ENCODE data around the gene CMA1.

CMA1 gene

DNA sequence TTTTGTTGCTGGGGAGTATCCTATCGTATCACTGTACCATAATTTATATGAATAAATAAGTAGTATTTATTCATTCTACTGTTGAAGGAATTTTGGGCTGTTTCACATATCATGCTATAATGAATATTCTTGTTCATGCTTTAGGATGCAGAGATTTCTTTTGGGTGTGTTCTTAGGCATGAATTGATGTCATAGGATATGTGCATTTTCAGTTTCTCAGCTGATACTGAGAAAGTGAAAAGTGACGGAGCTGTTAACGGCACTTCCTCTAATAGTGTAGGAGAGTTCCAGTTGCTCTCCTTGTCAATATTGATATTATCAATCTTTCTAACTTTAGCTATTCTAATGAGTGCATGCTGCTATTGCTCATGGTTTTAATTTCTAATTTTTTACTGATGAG lies 42.3 kb downstream of the CMA1 start:
- DNase-seq (ENCODE audit: low spot score), result no peak

DNA sequence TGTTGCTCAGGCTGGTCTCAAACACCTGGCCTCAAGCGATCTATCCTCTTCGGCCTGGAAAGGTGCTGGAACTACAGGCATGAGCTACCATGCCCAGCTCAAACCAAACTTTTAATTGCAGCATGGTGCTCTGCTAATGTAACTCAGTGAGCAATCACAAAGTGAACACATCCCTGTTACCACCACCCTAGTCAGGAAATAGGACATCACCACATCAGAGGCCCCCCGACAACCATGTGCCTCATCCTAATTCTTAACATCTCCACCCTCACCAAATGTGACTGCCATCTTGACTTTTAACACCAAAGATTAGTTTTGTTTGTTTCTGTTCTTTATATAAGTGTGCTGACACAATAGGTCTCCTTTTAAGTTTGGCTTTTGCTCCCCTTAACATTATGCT lies 42.7 kb downstream of the CMA1 start:
- DNase-seq (ENCODE audit: low spot score), result no peak

DNA sequence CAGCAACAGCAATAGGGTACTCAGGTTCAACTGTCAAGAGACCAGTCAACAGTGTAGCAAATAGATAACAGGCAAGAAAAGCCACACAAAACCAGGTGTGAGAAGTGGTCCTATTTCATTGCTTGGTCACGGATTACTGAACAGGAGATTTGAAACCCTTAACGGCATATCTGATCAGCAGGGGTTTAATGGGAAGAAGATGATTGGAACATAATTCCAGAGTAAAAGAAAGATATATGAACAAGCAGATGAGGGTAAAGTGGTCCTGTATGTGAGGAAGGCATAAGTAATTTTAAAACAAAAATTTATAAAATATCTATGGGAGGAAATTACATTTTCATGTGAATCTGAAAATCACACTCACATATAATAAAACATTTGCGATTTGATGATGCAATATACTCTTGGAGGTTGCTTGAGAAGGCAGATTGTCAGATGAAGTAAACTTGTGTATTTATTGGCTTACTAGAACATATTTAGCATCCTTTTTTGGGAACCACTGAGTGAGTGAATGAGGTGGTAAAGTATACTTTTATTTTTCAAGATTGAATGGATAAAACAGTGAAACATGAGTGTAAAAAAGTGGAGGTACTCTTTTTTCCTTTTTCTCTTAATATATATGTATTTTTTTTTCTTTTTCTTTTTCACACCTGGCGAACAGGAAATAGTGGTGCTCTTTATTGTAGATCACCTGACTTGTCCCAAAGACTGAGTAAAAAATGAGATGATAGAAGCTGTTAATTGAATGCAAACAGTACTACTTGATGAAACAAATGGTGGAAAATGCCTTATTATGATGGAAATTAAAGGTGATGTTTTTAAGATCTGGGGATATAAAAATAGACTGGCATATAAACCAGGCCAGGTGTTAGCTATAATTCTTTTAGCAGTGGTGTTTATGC lies 43.9 kb downstream of the CMA1 start:
- no peak for DNase-seq (ENCODE audit: low spot score)

DNA sequence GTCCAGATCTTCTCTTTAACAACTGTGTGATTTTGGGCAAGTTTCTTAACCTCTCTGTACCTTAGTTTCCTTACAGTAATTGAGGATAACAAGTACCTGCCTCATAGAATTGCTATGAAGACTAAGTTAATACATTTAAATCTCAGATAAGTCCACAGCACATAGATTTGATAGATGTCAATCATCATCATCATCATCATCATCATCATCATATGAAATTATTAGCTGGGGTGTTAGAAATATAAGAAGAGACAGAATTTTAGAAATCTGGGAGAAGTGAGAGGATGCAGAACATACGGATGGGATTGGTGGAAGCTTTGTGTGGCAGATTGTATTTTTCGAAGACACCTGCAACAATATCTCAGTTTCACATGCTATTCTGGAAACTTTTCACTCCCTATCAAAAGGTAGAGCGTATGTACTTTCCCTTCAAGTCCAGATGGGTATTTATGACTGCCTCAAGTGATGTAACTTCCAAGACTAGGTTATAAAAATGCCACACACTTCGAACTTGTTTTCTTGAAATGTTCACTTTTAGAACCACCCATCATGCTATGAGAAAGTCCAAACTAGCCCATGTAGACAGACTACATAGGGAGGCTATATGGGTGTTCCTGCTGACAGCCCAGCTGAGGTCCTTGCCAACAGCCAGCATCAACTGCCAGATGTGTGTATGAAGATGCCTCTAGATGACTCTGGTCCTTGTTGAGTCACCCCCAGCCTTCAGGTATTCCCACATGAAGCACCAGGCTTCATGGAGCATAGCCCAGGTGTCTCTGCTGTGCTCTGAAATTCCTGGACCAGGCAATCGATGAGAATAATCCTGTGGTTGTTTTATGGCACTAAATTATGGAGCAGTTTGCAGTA lies 44.8 kb downstream of the CMA1 start:
- DNase-seq (ENCODE audit: low spot score), result no peak

DNA sequence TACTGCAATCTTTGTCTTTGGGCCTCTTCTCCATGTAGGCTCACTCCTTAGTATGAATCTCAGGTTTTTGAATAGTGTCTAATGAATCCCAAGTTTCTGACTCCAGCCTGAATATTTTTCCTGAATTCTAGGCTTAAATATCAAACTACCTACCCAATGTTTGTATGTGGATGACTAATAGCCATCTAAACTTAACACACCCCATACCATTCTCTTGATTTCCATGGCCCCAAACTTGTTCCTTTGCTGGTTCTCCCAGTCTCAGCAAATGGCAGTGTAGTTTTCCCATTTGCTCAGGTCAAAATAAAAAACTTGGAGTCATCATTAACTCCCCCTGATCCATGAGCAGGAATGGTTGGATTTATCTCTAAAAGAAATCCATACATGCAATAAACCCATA lies 46.7 kb downstream of the CMA1 start:
- DNase-seq (ENCODE audit: low spot score), result no peak

DNA sequence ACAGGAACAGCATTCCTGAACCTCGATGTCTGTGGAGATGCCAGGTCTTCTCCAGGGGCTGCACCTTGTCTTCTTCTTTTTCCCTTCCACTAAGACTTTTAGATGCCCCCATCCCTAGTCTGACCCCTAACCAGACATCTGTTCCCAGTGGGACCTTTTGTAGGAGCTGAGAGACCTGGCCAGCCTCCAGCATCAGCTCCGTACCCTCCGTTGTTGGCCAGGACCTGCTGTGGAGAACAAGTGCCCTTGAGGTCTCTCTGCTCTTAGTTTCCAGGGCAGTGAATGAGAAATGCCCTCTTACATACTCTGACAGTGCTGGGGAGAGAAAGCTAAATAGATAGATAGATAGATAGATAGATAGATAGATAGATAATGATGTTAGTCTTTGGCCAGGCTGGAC lies 48.7 kb downstream of the CMA1 start:
- no peak for DNase-seq (ENCODE audit: low spot score)

DNA sequence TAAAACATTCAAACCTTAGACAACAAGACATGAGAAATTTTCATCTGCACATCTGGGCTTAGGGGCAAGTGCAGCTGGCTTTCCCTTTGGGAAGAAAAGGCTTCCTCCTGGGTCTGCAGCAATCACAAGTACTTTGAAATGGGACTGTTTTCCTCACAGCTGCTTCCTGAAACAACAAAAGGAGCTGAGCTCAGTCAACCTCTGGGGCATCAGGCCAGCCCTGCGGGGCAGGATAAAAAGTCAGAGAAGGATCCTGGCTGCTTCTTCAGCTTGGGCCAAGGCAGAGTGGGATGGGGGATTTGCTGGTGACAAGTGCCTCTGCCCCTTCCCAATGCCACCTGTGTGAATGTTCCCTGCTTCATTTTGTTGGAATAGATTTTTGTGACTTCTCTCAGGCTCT lies 49.3 kb downstream of the CMA1 start:
- DNase-seq (ENCODE audit: low spot score), result no peak

DNA sequence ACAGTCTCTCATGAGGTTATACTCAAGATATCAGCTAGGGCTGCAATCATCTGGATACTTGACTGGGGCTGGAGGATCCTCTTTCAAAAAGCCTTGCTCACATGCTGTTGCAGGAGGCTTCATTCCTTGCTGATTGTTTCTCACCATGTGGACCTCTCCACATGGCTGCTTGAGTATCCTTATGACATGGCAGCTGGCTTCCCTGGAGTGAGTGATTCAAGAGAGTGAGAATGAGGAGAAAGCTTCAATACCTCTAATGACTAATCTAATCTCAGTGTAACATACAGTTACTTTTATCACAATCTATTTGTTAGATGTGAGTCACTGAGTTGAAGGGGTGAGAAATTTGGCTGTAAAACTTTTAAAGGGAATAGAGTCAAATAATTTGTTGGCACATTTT lies 51.1 kb downstream of the CMA1 start:
- DNase-seq (ENCODE audit: low spot score), result no peak
